HUES64 (cell line): ENCODE data around the gene PIWIL1. TPM values are rescaled to one million over a fixed set of nuclear protein-coding genes. Genes with fewer than 3 reads are reported as not detected.

Experiments
- H3K27ac ChIP-seq: 2 replicates; pipeline ENCODE4 v1.7.0; 2013; ENCODE audit warnings: low read depth, low read length, inconsistent platforms
- H3K27me3 ChIP-seq: 2 replicates; pipeline ENCODE4 v1.6.1; 2013; ENCODE audit warnings: mild to moderate bottlenecking, low read length; ENCODE audit not compliant: insufficient read depth
- H3K36me3 ChIP-seq: 2 replicates; pipeline ENCODE4 v1.6.1; 2013; ENCODE audit warnings: mild to moderate bottlenecking, low read length; ENCODE audit not compliant: insufficient read depth
- H3K4me1 ChIP-seq: 2 replicates; pipeline ENCODE4 v1.6.1; 2013; ENCODE audit warnings: mild to moderate bottlenecking, low read length, moderate library complexity; ENCODE audit not compliant: insufficient read depth
- H3K4me3 ChIP-seq: 2 replicates; pipeline ENCODE4 v1.5.1; 2013; ENCODE audit warnings: mild to moderate bottlenecking, low read length, moderate library complexity
- H3K9ac ChIP-seq: 2 replicates; pipeline ENCODE4 v1.6.1; 2013; ENCODE audit warnings: mild to moderate bottlenecking, low read depth, low read length
- H3K9me3 ChIP-seq: 2 replicates; pipeline ENCODE4 v1.6.1; 2013; ENCODE audit warnings: low read depth, low read length; ENCODE audit not compliant: insufficient read depth
- WGBS: fragments of 150-250, 120-280 bp; methylation state at CpG from one replicate; pipeline ENCODE4 v1.1.7; 2013; ENCODE audit warnings: missing lambda C conversion rate; 5-methylcytosine and 5-hydroxymethylcytosine counted together
- polyA plus RNA-seq, 2 experiments: library from polyadenylated mRNA; stranded (reverse); fragments of 50-300 nt; gene quantifications; one replicate each; pipeline ENCODE4 v1.2.3, GENCODE V29; 2013

Gene PIWIL1
- not detected for polyA plus RNA-seq (2013, experiment 1 of 2)
- polyA plus RNA-seq (2013, experiment 2 of 2): not detected

DNA sequence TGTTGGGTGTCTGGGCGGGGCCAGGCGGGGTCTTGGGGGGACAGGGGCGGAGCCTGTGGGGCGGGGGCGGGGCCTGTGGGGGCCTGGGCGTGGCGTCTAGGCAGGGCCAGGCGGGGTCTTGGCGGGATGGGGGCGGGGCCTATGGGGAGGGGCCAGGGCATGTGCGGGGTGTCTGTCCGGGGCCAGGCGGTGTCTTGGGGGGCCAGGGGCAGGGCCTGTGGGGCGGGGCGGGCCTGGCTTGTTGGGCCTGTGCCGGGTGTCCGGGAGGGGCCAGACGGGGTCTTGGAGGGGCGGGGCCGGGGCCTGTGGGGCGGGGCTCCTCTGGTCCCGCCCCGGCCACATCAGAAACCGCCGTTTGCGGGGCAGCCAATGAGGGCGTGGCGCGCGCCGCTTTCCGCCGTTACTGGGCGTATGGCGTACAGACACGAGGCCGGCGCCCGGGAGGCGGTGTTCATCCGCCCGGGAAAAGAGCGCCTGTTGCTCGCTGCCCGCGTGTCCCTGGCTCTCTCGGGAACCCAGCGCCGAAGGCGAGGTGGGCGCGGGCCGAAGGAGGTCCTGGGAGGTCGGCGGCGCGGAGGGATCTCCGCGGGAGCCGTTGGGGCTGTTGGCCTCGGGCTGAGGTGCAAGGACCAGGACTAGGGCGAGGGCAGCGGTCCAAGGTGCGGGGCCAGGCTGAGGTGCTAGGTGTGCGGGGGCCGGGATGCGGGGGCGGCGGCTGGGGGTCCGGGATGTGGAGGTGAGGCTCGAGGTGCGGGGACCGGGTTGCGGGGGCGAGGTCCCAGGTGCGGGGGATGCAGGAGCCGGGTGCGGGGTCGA lies at the start of gene PIWIL1:
PIWIL1 (plus strand) TSS at position 400 of the 816 bp plus-strand sequence. CDS start 4,705 bp downstream, outside the sequence.
- 95% methylated on average over 76 of the region's 79 CpGs for WGBS
- no peak within 1 kb of the TSS for H3K27ac ChIP-seq
- no peaks in the 10 kb centered on the region for H3K36me3 ChIP-seq
- H3K9me3 ChIP-seq: no peaks in the 10 kb centered on the region
- H3K9ac ChIP-seq: no peak within 1 kb of the TSS
- H3K4me1 ChIP-seq: no peaks in the 10 kb centered on the region
- no peak within 1 kb of the TSS for H3K4me3 ChIP-seq
- H3K27me3 ChIP-seq: peaks cover 36% of the 10 kb centered on the region

DNA sequence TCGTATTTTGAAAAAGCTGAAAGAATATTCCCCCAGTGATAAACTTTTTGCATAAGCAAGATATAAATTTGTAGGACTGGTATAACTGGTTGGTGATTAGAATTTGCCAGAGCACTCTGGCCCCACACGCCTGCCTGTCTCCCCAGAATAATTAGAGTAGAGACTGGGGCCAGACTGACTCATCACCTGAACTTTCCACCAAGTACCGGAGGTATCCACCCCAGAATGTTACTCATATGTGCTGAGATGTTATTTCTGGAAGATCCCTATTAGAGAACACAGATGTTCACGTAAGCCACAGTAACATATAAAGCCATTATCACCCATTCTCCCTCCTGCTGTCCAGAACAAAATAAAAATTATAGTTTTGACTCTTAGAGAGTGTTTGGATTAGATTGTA lies 49.5 kb upstream of the PIWIL1 start:
- Histone ChIP-seq H3K9ac (no peak overlapping the region), H3K27me3 (no peaks in the 10 kb centered on the region), H3K36me3 (no peaks in the 10 kb centered on the region), H3K9me3 (peaks cover 29% of the 10 kb centered on the region), H3K4me1 (no peaks in the 10 kb centered on the region), H3K4me3 (no peak overlapping the region), H3K27ac (no peak overlapping the region)
- WGBS: 84% methylated on average over 4 of the region's 4 CpGs

DNA sequence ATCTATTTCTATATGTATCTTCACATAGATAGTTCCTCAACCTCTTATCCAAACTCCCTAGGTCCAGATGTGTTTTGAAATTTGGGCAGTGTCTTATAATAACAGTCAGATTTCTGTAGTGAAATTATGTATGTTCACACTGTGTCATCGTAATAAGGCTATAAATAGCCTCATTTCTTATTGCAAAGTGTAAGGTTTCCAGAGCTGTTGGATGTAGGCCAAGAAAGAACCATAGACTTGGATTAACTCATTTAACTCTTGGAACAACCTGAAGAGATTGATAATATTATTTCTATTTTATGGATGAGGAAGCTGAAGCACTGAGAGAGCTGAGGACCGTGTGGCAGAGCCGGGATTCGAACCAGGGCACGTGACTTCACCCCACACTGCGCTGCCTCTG lies 49.0 kb upstream of the PIWIL1 start:
- Histone ChIP-seq H3K4me1 (no peaks in the 10 kb centered on the region), H3K27me3 (no peaks in the 10 kb centered on the region), H3K27ac (no peak overlapping the region), H3K4me3 (no peak overlapping the region), H3K9me3 (peaks cover 34% of the 10 kb centered on the region), H3K36me3 (no peaks in the 10 kb centered on the region), H3K9ac (no peak overlapping the region)
- whole genome bisulfite sequencing: 98% methylated on average over 6 of the region's 6 CpGs

DNA sequence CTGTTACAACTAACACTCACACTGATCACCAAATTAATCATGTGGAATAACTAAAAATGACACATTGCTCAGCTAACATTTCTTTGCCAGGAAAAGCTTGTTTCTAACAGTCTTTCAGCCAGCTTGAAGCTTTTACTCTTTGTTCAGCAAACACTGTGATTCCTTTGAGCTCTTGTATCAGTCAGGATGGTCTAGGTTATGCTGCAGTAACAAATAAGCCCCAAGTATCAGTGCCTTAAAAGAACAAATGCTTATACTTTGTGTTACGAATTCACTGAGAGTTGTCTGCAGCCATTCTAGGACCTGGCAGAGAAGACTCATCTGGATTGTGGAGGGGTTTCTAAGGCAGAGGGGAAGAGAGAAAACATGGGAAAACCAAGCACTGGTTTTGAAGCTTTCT lies 47.6 kb upstream of the PIWIL1 start:
- Histone ChIP-seq H3K9me3 (peaks cover 29% of the 10 kb centered on the region), H3K36me3 (no peaks in the 10 kb centered on the region), H3K4me3 (no peak overlapping the region), H3K27me3 (no peaks in the 10 kb centered on the region), H3K4me1 (no peaks in the 10 kb centered on the region), H3K27ac (no peak overlapping the region), H3K9ac (no peak overlapping the region)
- 94% methylated on average over 1 of the region's 1 CpG for WGBS

DNA sequence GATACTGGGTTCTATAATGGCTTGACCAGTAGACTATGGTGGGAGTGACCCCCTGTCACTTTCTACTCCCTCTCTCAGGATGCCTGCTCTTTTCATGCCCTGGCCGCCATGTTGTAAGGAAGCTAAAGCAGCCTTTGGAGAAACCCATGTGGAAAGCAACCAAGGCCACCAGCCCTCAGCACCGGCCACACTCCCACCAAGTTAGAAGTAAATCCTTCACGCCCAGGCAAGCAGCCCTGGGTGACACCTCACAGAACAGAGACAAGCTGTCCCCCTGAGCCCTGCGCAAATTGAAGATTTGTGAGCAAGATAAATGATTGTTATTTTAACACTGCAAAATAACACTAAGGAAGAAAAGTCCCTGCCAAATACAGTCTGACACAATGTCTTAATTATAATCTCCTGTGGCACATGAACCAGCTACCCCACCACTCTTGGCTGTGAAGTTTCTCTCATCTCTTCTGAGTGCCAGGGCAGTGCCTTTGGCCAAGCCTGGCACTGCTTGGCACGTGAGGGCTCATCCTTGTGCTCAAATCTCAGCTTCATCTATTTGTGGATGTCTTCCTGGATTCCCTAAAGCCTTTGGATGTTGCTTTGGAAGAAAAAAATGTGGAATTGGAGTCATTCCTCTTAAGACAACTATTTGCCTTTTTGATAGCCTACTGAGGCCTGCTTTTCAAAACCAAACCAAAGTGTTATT lies 39.2 kb upstream of the PIWIL1 start:
- H3K9me3 ChIP-seq: peaks cover 6% of the 10 kb centered on the region
- no peak overlapping the region for H3K9ac ChIP-seq
- H3K27me3 ChIP-seq: peaks cover 2% of the 10 kb centered on the region; the same call in 1 of the 2 replicates
- no peak overlapping the region for H3K27ac ChIP-seq
- H3K4me1 ChIP-seq: no peaks in the 10 kb centered on the region
- no peak overlapping the region for H3K4me3 ChIP-seq
- H3K36me3 ChIP-seq: no peaks in the 10 kb centered on the region
- WGBS: 91% methylated on average over 4 of the region's 5 CpGs

DNA sequence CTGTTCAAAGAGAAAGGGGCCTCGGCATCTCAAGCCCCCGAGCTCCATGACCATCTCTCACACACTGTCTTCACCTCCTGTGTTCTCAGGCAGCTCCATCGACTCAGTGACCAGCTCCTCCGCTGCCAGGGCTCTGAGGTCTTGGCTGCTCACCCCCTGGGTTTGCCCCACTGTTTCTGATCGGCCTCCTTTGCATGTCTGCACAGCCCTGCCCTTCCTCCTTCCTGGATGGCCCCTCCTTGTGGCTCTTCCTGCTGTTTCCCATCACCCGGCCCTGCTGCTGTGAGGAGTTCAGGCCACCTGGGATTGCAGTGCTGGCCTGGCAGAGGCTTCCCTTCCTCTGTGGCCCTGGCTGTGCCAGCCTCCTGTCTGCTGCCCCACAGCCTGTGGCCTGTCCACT lies 38.1 kb upstream of the PIWIL1 start:
- no peaks in the 10 kb centered on the region for H3K36me3 ChIP-seq
- no peak overlapping the region for H3K4me3 ChIP-seq
- H3K4me1 ChIP-seq: no peaks in the 10 kb centered on the region
- H3K9me3 ChIP-seq: no peaks in the 10 kb centered on the region
- peaks cover 2% of the 10 kb centered on the region; the same call in 1 of the 2 replicates for H3K27me3 ChIP-seq
- 65% methylated on average over 6 of the region's 6 CpGs for WGBS
- H3K27ac ChIP-seq: no peak overlapping the region
- H3K9ac ChIP-seq: no peak overlapping the region

DNA sequence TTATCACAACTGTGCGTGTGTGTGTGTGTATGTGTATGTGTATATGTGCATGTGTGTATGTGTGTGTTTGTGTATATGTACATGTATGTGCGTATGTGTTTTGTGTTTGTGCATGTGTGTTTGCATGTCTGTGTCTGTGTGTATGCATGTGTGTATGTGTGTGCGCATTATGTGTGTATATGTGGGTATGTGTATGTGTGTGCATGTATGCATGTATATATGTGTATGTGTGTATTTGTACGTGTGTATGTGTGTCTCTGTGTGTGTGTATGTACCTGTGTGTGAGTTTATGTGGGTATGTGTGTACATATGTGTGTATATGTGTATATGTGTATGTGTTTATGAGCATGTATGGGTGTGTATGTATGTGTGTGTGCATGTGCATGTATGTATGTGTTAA lies 37.6 kb upstream of the PIWIL1 start:
- Histone ChIP-seq H3K27me3 (peaks cover 2% of the 10 kb centered on the region; the same call in 1 of the 2 replicates), H3K36me3 (no peaks in the 10 kb centered on the region), H3K9ac (no peak overlapping the region), H3K9me3 (no peaks in the 10 kb centered on the region), H3K4me1 (no peaks in the 10 kb centered on the region), H3K4me3 (no peak overlapping the region), H3K27ac (no peak overlapping the region)
- 79% methylated on average over 4 of the region's 4 CpGs for WGBS

DNA sequence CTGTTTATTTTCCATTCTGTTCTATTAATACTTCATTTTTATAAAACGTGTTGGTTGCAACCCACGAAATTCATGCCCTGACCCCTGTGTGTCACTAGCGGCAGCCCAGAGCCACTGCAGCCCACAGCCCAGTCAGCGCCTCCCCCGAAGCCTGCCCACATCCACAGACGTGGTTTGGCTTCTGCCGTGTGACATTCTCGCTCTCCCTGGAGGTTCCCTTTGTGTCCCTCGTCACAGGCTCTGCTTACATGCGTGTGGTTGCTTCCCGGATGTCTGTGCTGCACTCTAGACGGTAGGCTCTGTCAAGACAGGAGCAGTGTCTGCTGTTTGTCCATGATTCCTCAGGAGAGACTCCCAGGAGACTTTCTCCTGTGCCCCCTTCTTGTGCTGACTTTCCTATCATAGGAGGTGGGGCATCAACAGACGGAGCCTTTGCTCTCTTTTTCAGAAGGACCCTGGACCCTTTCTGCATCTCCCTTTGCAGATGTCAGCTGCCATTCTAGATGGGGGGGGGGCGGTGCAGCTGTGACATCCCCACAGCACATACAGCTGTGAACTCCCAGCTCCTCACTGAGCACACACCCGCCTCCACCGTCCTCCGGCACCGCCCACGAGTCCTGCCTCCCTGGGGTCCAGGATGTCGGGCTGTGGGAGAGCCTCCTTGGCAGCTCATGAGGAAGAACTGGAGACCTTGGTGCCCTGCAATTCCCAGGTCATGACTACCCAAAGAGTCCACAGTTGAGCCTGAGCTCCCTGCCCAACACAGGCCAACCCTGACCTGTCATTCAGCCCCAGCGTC lies 36.8 kb upstream of the PIWIL1 start:
- H3K27me3 ChIP-seq: peaks cover 2% of the 10 kb centered on the region; the same call in 1 of the 2 replicates
- WGBS: 90% methylated on average over 21 of the region's 21 CpGs
- no peaks in the 10 kb centered on the region for H3K9me3 ChIP-seq
- no peak overlapping the region for H3K4me3 ChIP-seq
- H3K4me1 ChIP-seq: no peaks in the 10 kb centered on the region
- no peak overlapping the region for H3K27ac ChIP-seq
- H3K36me3 ChIP-seq: no peaks in the 10 kb centered on the region
- no peak overlapping the region for H3K9ac ChIP-seq

DNA sequence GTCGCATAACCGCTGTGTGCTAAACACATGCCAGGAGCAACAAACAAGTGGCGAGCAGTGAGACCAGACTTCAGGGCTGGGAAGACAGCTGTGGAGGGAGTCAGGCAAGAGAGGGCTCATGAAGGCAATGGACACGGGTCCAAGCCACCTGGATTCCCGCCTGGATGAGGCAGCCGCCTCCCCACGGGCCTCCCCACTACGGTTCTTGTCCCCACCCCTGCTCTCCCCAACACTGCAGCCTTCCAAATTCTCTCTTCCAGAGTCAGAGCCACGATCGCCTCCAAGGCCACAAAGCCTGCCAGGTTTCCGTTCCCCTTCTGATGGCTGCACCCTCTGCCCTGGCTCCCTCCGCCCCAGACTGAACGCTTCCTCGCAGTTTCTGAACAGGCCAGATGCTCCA lies 36.1 kb upstream of the PIWIL1 start:
- 93% methylated on average over 14 of the region's 14 CpGs for WGBS
- no peaks in the 10 kb centered on the region for H3K36me3 ChIP-seq
- no peak overlapping the region for H3K4me3 ChIP-seq
- H3K9me3 ChIP-seq: no peaks in the 10 kb centered on the region
- no peaks in the 10 kb centered on the region for H3K4me1 ChIP-seq
- H3K27me3 ChIP-seq: peaks cover 2% of the 10 kb centered on the region; the same call in 1 of the 2 replicates
- H3K27ac ChIP-seq: no peak overlapping the region
- no peak overlapping the region for H3K9ac ChIP-seq

DNA sequence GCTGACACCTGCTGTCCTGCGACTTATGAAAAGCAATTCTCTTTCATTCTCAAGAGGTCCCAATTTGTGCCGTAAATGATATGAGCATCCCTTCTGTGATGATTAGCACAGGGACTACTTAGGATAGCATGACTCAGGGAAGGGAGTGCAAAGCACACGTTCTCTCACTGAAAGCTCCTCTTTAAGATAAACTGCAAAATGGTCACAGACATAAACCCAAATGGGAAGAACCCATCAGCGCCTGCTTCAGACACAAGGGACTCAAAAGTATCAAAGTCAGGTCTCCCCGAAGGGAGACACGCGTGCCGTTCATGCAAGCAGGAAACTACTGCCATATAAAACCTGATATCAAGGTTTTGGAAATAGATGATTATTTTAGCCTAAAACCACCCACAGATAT lies 33.9 kb upstream of the PIWIL1 start:
- H3K4me1 ChIP-seq: no peaks in the 10 kb centered on the region
- H3K36me3 ChIP-seq: no peaks in the 10 kb centered on the region
- no peak overlapping the region for H3K27ac ChIP-seq
- WGBS: 90% methylated on average over 8 of the region's 8 CpGs
- H3K27me3 ChIP-seq: peaks cover 6% of the 10 kb centered on the region; the same call in 1 of the 2 replicates
- H3K9me3 ChIP-seq: no peaks in the 10 kb centered on the region
- no peak overlapping the region for H3K9ac ChIP-seq
- H3K4me3 ChIP-seq: no peak overlapping the region

DNA sequence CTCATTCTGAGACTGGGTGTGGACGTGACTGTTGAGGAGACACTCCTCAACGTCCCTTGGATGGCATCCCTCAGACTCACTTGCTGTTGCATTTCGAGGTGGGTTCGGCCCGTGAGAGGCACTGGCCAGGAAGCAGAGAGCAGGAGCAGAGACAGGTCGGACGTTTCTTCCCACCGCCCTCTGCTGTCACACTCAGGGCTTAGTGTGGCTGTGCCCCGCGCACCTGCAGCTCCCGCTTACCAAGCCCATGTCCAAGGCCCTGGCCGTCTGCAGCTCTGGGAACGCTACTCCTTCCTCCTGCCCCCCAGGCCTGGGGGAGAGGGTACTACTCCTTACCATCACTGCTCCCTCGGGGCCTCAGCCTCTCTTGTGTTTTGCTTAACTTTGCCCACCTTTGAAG lies 29.8 kb upstream of the PIWIL1 start:
- Histone ChIP-seq H3K4me3 (no peak overlapping the region), H3K36me3 (no peaks in the 10 kb centered on the region), H3K9ac (no peak overlapping the region), H3K4me1 (no peaks in the 10 kb centered on the region), H3K27ac (no peak overlapping the region), H3K27me3 (peaks cover 6% of the 10 kb centered on the region; the same call in 1 of the 2 replicates), H3K9me3 (no peaks in the 10 kb centered on the region)
- WGBS: 87% methylated on average over 14 of the region's 14 CpGs
